Parathyroid adenoma (tissue), 2 donors: ENCODE measurements around the gene RNF220.

Source experiments
- H2AFZ ChIP-seq: fragments of 300-600 bp; sonication (generic); one replicate; pipeline ENCODE4 v1.7.0; 2017; ENCODE audit warnings: antibody characterized with exemption, mild to moderate bottlenecking
- H3K27ac ChIP-seq: fragments of 300-600 bp; sonication (generic); one replicate; pipeline ENCODE4 v1.7.0; 2017
- H3K27me3 ChIP-seq: fragments of 300-600 bp; sonication (generic); one replicate; pipeline ENCODE4 v1.7.0; 2017; ENCODE audit warnings: low read length; ENCODE audit not compliant: control insufficient read depth, insufficient read depth
- H3K36me3 ChIP-seq: fragments of 300-600 bp; sonication (generic); one replicate; pipeline ENCODE4 v1.7.0; 2017; ENCODE audit warnings: low read length; ENCODE audit not compliant: control insufficient read depth, insufficient read depth
- H3K4me1 ChIP-seq: fragments of 300-600 bp; sonication (generic); one replicate; pipeline ENCODE4 v1.7.0; 2017; ENCODE audit warnings: control low read depth
- H3K4me2 ChIP-seq: fragments of 300-600 bp; sonication (generic); one replicate; pipeline ENCODE4 v1.7.0; 2017; ENCODE audit warnings: low read length
- H3K4me3 ChIP-seq: fragments of 300-600 bp; sonication (generic); one replicate; pipeline ENCODE4 v1.7.0; 2017; ENCODE audit warnings: low read depth, low read length
- H3K79me2 ChIP-seq: fragments of 300-600 bp; sonication (generic); one replicate; pipeline ENCODE4 v1.7.0; 2017; ENCODE audit warnings: control low read depth
- H3K9ac ChIP-seq: fragments of 300-600 bp; sonication (generic); one replicate; pipeline ENCODE4 v1.7.0; 2017; ENCODE audit warnings: mild to moderate bottlenecking
- H3K9me3 ChIP-seq: fragments of 300-600 bp; sonication (generic); one replicate; pipeline ENCODE4 v1.7.0; 2017; ENCODE audit warnings: low read length; ENCODE audit not compliant: control insufficient read depth
- CTCF ChIP-seq: fragments of 300-600 bp; sonication (generic); IDR thresholded peaks from one replicate; pipeline ENCODE4 v1.7.0; 2017; ENCODE audit warnings: antibody characterized with exemption, mild to moderate bottlenecking
- donor health status: primary hyperparathyroidism.

RNF220 gene

DNA sequence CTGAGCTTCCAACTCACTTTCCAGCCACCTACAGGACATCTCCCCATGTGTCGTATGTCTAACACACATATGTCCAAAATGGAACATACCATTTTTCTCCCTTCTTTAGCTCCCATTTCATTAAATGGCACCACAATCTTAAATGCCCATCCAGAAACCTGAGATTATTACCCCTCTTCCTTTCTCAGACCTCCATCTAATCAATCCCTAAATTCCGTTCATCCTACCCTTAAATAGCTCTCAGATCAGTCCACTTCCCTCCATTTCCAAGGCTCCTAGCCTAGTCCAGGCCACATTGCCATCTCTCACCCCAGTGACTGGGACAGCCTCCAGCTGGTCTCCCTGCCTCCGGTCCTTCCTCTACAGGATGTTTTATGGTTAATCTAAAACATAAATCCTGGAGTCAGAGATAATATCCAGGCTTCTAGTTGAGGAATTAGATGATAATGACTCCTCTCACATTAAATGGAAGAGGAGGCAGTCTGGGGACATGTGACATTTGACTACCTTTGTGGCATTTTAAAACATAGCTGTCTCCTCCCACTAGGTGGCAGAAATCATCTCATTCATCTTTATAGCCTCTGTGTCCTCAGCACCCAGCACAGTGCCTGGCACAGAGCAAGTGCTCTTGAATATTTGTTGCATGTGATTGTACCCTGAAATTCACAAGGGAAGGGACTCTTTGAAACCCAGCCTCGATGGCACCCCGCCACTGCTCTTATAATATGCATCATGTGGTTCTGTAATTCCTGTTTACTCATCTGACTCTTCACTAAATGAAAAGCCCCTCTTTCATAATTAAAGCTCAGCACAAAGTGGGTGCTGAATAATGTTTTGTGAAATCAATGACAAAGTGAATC, 166.9 kb downstream of the RNF220 start:
- H3K9ac ChIP-seq = no peak overlapping the region
- peak; percentile 12 for TF ChIP-seq CTCF

DNA sequence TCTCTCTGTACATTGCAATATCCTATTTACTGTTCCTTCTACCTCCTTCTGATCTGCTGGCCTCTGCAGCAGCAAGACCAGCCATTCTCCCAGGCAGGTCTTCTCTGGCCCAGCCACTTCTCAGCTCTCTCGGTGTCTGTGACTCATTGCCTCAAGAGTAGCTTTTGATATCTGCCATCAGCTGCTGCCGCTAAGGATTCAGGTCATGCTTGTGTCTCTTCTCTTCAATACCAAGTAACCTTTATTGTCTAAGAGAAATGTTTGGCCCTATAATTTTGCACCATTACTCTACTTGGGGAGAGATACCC, 167.5 kb downstream of the RNF220 start:
- no peak overlapping the region for H3K4me3 ChIP-seq
- TF ChIP-seq CTCF = no peak
- no peaks in the 10 kb centered on the region for H3K9me3 ChIP-seq
- H3K4me1 ChIP-seq = no peaks in the 10 kb centered on the region
- H3K9ac ChIP-seq = no peak overlapping the region
- no peak overlapping the region for H3K27ac ChIP-seq
- no peak overlapping the region for H3K4me2 ChIP-seq
- no peaks in the 10 kb centered on the region for H3K79me2 ChIP-seq
- no peak overlapping the region for H2AFZ ChIP-seq
- no peaks in the 10 kb centered on the region for H3K27me3 ChIP-seq
- no peaks in the 10 kb centered on the region for H3K36me3 ChIP-seq

More for the DNA sequence above, 166.9 kb downstream of the RNF220 start:
- Histone ChIP-seq H3K4me3 (no peak overlapping the region), H3K27me3 (no peaks in the 10 kb centered on the region), H3K4me2 (no peak overlapping the region), H3K9me3 (no peaks in the 10 kb centered on the region), H2AFZ (no peak overlapping the region), H3K4me1 (no peaks in the 10 kb centered on the region), H3K36me3 (no peaks in the 10 kb centered on the region), H3K79me2 (no peaks in the 10 kb centered on the region), H3K27ac (no peak overlapping the region)

DNA sequence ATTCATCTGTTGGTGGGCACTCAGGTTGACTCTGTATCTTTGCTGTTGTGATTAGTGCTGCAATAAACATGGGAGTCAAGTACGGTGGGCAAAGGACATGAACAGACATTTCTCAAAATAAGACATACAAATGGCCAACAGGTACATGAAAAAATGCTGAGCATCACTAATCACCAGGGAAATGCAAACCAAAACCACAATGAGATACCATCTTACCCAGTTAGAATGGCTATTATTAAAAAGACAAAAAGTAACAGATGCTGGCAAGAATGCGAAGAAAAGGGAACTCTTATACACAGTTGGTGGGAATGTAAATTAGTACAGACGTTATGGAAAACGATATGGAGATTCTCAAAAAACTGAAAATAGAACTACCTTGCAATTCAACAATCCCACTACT, 170.3 kb downstream of the RNF220 start:
- no peak overlapping the region for H3K4me3 ChIP-seq
- no peak overlapping the region for H2AFZ ChIP-seq
- H3K36me3 ChIP-seq = no peaks in the 10 kb centered on the region
- H3K4me1 ChIP-seq = no peaks in the 10 kb centered on the region
- H3K27me3 ChIP-seq = no peaks in the 10 kb centered on the region
- H3K79me2 ChIP-seq = no peaks in the 10 kb centered on the region
- H3K27ac ChIP-seq = no peak overlapping the region
- no peak overlapping the region for H3K4me2 ChIP-seq
- H3K9ac ChIP-seq = no peak overlapping the region
- no peaks in the 10 kb centered on the region for H3K9me3 ChIP-seq
- TF ChIP-seq CTCF = no peak

DNA sequence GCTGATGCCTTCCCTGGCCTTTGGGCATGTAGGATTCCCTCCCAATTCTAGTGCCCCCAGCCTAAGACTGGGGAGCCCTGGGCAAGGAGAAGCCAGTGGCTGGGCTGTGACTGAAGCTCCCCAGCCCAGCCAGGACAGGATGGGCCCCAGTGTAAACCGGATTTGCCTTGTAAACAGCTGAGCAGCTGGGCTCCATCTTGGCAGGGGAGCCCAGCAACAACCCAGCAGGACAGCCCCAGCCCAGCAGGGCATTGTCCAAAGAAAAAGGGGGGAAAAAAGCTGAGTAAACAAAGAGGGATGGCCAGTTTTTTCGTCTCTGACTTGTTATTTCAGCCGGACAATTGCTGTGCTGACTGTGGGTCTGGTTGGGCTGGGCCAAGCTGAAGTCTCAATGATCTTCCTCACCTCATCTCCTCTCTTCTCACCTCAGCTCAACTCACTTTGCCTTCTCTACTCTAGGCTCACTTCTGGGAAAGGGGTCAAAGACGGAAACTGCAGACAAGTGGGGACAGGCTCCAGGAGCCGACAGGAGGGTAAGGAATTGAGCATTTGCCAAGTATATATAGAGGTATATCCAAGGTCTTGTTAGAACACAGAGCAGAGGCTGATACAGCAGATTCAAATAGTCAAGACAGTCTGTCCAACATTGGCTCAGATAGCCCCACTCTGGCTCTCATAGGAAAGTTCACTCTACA, 171.5 kb downstream of the RNF220 start:
- Histone ChIP-seq H3K79me2 (no peaks in the 10 kb centered on the region), H2AFZ (no peak overlapping the region), H3K27ac (no peak overlapping the region), H3K27me3 (no peaks in the 10 kb centered on the region), H3K9me3 (no peaks in the 10 kb centered on the region), H3K36me3 (no peaks in the 10 kb centered on the region), H3K4me3 (no peak overlapping the region), H3K4me1 (no peaks in the 10 kb centered on the region), H3K4me2 (no peak overlapping the region), H3K9ac (no peak overlapping the region)
- TF ChIP-seq CTCF = no peak
